Smooth muscle cell (in vitro differentiated cells): ENCODE measurements around the gene CLMN. TPM values are rescaled to one million over a fixed set of nuclear protein-coding genes. Genes with fewer than 3 reads are reported as not detected.

Experiments used
- DNase-seq: peaks from one replicate; lab custom pipeline; 2025; ENCODE audit not compliant: unreplicated experiment; lab: John Stamatoyannopoulos, UW
- H2AFZ ChIP-seq: fragments of 200-600 bp; sonication (generic); 2 replicates; pipeline ENCODE4 v1.6.0; 2016; ENCODE audit warnings: antibody characterized with exemption, low read depth, mild to moderate bottlenecking
- H3F3A ChIP-seq: fragments of 200-600 bp; sonication (generic); 2 replicates; pipeline ENCODE4 v1.6.0; 2017; ENCODE audit warnings: antibody characterized with exemption, low read depth
- H3K27ac ChIP-seq: fragments of 200-600 bp; sonication (generic); 2 replicates; pipeline ENCODE4 v1.5.1; 2016; ENCODE audit warnings: low read depth, mild to moderate bottlenecking
- H3K27me3 ChIP-seq: fragments of 200-600 bp; sonication (generic); 2 replicates; pipeline ENCODE4 v1.6.1; 2016; ENCODE audit warnings: low read depth, mild to moderate bottlenecking
- H3K36me3 ChIP-seq: fragments of 200-600 bp; sonication (generic); 2 replicates; pipeline ENCODE4 v1.5.1; 2016; ENCODE audit warnings: low read depth
- H3K4me1 ChIP-seq: fragments of 200-600 bp; sonication (generic); 2 replicates; pipeline ENCODE4 v1.5.1; 2016; ENCODE audit warnings: low read depth
- H3K4me2 ChIP-seq: fragments of 200-600 bp; sonication (generic); 2 replicates; pipeline ENCODE4 v1.6.0; 2016; ENCODE audit warnings: mild to moderate bottlenecking
- H3K4me3 ChIP-seq: fragments of 200-600 bp; sonication (generic); 2 replicates; pipeline ENCODE4 v1.5.1; 2016; ENCODE audit warnings: mild to moderate bottlenecking
- H3K79me2 ChIP-seq: fragments of 200-600 bp; sonication (generic); 2 replicates; pipeline ENCODE4 v1.6.0; 2016; ENCODE audit warnings: low read depth, mild to moderate bottlenecking
- H3K9ac ChIP-seq: fragments of 200-600 bp; sonication (generic); 2 replicates; pipeline ENCODE4 v1.6.0; 2016; ENCODE audit warnings: low read depth
- H3K9me3 ChIP-seq: fragments of 200-600 bp; sonication (generic); replicated peaks from 2 replicates; pipeline ENCODE4 v1.5.1; 2016; ENCODE audit warnings: low read depth
- H4K20me1 ChIP-seq: fragments of 200-600 bp; sonication (generic); 2 replicates; pipeline ENCODE4 v1.6.0; 2016; ENCODE audit warnings: low read depth
- CTCF ChIP-seq: fragments of 200-600 bp; sonication (generic); IDR thresholded peaks from 2 replicates; pipeline ENCODE4 v1.5.1; 2017; ENCODE audit warnings: borderline replicate concordance, mild to moderate bottlenecking, antibody characterized with exemption; ENCODE audit not compliant: insufficient read depth, poor library complexity, severe bottlenecking
- WGBS: methylation state at CpG from one replicate; pipeline ENCODE4 v1.1.7; 2016; ENCODE audit warnings: low lambda C conversion rate; 5-methylcytosine and 5-hydroxymethylcytosine counted together
- polyA plus RNA-seq: library from polyadenylated mRNA; unstranded; fragments of >200 nt; fragmentation: Nextera tagmentation; extraction: Ambion mirVana; gene quantifications from 2 replicates; pipeline ENCODE4 v1.2.1, GENCODE V29; 2016
- total RNA-seq: library from RNA; depleted of rRNA; stranded (reverse); fragments of >200 nt; gene quantifications from 2 replicates; pipeline ENCODE4 v1.2.3, GENCODE V29; 2014

CLMN gene
- total and polyA plus RNA-seq, 2 experiments from 2014 or later = 1.3 to 3.5 TPM

GRCh38 chr14:95340201-95340697 lies 20.5 kb upstream of the CLMN start:
- no peak for DNase-seq
- no peak for TF ChIP-seq CTCF
- Histone ChIP-seq H3K27ac (no peak overlapping the region), H3K36me3 (no peaks in the 10 kb centered on the region), H3K9ac (no peak overlapping the region), H3F3A (no peaks in the 10 kb centered on the region), H3K4me1 (no peaks in the 10 kb centered on the region), H3K4me2 (no peak overlapping the region), H4K20me1 (no peaks in the 10 kb centered on the region), H3K9me3 (no peaks in the 10 kb centered on the region), H3K4me3 (no peak overlapping the region), H3K79me2 (no peaks in the 10 kb centered on the region), H2AFZ (no peak overlapping the region), H3K27me3 (no peaks in the 10 kb centered on the region)
- WGBS = 79% methylated on average over 8 of the region's 8 CpGs

- 91% methylated on average over 10 of the region's 10 CpGs for WGBS
- Histone ChIP-seq H2AFZ (no peak overlapping the region), H4K20me1 (no peaks in the 10 kb centered on the region), H3K9ac (no peak overlapping the region), H3K27ac (no peak overlapping the region), H3K4me1 (no peaks in the 10 kb centered on the region), H3K9me3 (no peaks in the 10 kb centered on the region), H3K4me2 (no peak overlapping the region), H3F3A (no peaks in the 10 kb centered on the region), H3K4me3 (no peak overlapping the region), H3K79me2 (no peaks in the 10 kb centered on the region), H3K27me3 (no peaks in the 10 kb centered on the region), H3K36me3 (no peaks in the 10 kb centered on the region)
- TF ChIP-seq CTCF = no peak
- no peak for DNase-seq
Measured at GRCh38 chr14:95339301-95339865, 19.7 kb upstream of the CLMN start.

- Histone ChIP-seq H4K20me1 (no peaks in the 10 kb centered on the region), H3K79me2 (no peaks in the 10 kb centered on the region), H3K4me1 (no peaks in the 10 kb centered on the region), H3K36me3 (no peaks in the 10 kb centered on the region), H3K4me3 (no peak overlapping the region), H3K4me2 (no peak overlapping the region), H2AFZ (no peak overlapping the region), H3K27me3 (no peaks in the 10 kb centered on the region), H3K9ac (no peak overlapping the region), H3F3A (no peaks in the 10 kb centered on the region), H3K9me3 (no peaks in the 10 kb centered on the region), H3K27ac (no peak overlapping the region)
- no peak for TF ChIP-seq CTCF
- no peak for DNase-seq
- WGBS = 77% methylated on average over 5 of the region's 5 CpGs
Measured at GRCh38 chr14:95338436-95338835, 18.7 kb upstream of the CLMN start.

- Histone ChIP-seq H3K79me2 (no peaks in the 10 kb centered on the region), H3K27me3 (no peaks in the 10 kb centered on the region), H3K27ac (no peak overlapping the region), H3K4me2 (no peak overlapping the region), H3K4me1 (no peaks in the 10 kb centered on the region), H3K9ac (no peak overlapping the region), H3K4me3 (no peak overlapping the region), H4K20me1 (no peaks in the 10 kb centered on the region), H3K9me3 (no peaks in the 10 kb centered on the region), H3F3A (no peaks in the 10 kb centered on the region), H3K36me3 (no peaks in the 10 kb centered on the region), H2AFZ (no peak overlapping the region)
- WGBS = 87% methylated on average over 10 of the region's 10 CpGs
- TF ChIP-seq CTCF = no peak
- DNase-seq = no peak
Measured at GRCh38 chr14:95337041-95337595, 17.4 kb upstream of the CLMN start.
